ENCODE data around the gene CDYL2. TPM values are rescaled to one million over a fixed set of nuclear protein-coding genes. Genes with fewer than 3 reads are reported as not detected.

The CDYL2 gene
- total RNA-seq, 3 donors from 2014 or later, result 6.4 to 12.1 (median 10.7) TPM

- H3K9me3 ChIP-seq, result peaks cover 2 to 7% of the 10 kb centered on the region in 2 donors
- intact Hi-C loops (cut with DNase I; ENCODE audit: low total_unique reads), result no loop called here
- no peaks in the 10 kb centered on the region for H3K27me3 ChIP-seq
- H3K4me1 ChIP-seq, result no peaks in the 10 kb centered on the region
- TF ChIP-seq POLR2AphosphoS5 (IDR thresholded peaks at IDR 0.05) (no peak), POLR2A (IDR thresholded peaks at IDR 0.05) (no peak)
- TF ChIP-seq, protein P1, sequence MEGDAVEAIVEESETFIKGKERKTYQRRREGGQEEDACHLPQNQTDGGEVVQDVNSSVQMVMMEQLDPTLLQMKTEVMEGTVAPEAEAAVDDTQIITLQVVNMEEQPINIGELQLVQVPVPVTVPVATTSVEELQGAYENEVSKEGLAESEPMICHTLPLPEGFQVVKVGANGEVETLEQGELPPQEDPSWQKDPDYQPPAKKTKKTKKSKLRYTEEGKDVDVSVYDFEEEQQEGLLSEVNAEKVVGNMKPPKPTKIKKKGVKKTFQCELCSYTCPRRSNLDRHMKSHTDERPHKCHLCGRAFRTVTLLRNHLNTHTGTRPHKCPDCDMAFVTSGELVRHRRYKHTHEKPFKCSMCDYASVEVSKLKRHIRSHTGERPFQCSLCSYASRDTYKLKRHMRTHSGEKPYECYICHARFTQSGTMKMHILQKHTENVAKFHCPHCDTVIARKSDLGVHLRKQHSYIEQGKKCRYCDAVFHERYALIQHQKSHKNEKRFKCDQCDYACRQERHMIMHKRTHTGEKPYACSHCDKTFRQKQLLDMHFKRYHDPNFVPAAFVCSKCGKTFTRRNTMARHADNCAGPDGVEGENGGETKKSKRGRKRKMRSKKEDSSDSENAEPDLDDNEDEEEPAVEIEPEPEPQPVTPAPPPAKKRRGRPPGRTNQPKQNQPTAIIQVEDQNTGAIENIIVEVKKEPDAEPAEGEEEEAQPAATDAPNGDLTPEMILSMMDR (IDR thresholded peaks at IDR 0.05), result no peak
- no peaks in the 10 kb centered on the region for H3K36me3 ChIP-seq
- no peak overlapping the region for H3K4me3 ChIP-seq
- H3K27ac ChIP-seq, result no peak overlapping the region
- DNase-seq (ENCODE audit: low spot score in 2 of 2), result no peak
Measured at GRCh38 chr16:80573700-80574120, 230.7 kb downstream of the CDYL2 start.

DNA sequence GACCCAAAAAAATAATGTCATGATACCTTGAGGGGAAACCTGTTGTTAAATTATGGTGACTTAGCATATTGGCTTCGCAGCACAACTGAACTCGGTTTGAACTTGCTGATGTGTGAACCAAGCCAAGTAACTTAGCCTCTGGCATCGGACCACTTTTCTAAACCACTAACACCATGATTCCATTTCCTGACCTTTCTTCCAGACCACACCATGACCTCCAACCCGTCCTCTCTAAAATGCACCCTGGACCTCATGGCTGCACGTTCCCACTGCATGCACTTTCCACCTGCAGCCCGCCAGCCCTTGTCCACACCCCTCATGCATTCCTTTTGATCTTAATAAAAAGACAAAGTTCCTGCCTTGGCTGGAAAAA is 234.3 kb downstream of the CDYL2 start:
- no peak for DNase-seq (ENCODE audit: low spot score in 2 of 2)
- TF ChIP-seq, protein P1 (IDR thresholded peaks at IDR 0.05), result no peak
- TF ChIP-seq POLR2A (IDR thresholded peaks at IDR 0.05) (no peak), POLR2AphosphoS5 (IDR thresholded peaks at IDR 0.05) (no peak)
- no peaks in the 10 kb centered on the region for H3K27me3 ChIP-seq
- no peaks in the 10 kb centered on the region for H3K4me1 ChIP-seq
- H3K36me3 ChIP-seq, result no peaks in the 10 kb centered on the region
- H3K27ac ChIP-seq, result no peak overlapping the region
- intact Hi-C loops (cut with DNase I; ENCODE audit: low total_unique reads), result no loop called here
- H3K4me3 ChIP-seq, result no peak overlapping the region
- H3K9me3 ChIP-seq, result peaks cover 2 to 7% of the 10 kb centered on the region in 2 donors

GRCh38 chr16:80569440-80570105 is 234.8 kb downstream of the CDYL2 start:
- no peak overlapping the region for H3K4me3 ChIP-seq
- no peaks in the 10 kb centered on the region for H3K36me3 ChIP-seq
- peaks cover 2 to 7% of the 10 kb centered on the region in 2 donors for H3K9me3 ChIP-seq
- H3K4me1 ChIP-seq, result no peaks in the 10 kb centered on the region
- DNase-seq (ENCODE audit: low spot score in 2 of 2), result no peak
- no peaks in the 10 kb centered on the region for H3K27me3 ChIP-seq
- no peak overlapping the region for H3K27ac ChIP-seq
- TF ChIP-seq, protein P1 (IDR thresholded peaks at IDR 0.05), result no peak
- no peak for TF ChIP-seq POLR2AphosphoS5 (IDR thresholded peaks at IDR 0.05)
- TF ChIP-seq POLR2A (IDR thresholded peaks at IDR 0.05), result no peak
- intact Hi-C loops (cut with DNase I; ENCODE audit: low total_unique reads), result no loop called here

- Histone ChIP-seq H3K4me3 (no peak overlapping the region), H3K4me1 (no peaks in the 10 kb centered on the region), H3K9me3 (no peaks in the 10 kb centered on the region), H3K27me3 (no peaks in the 10 kb centered on the region), H3K36me3 (no peaks in the 10 kb centered on the region), H3K27ac (no peak overlapping the region)
- intact Hi-C loops (cut with DNase I; ENCODE audit: low total_unique reads), result no loop called here
- no peak for DNase-seq (ENCODE audit: low spot score in 2 of 2)
- no peak for TF ChIP-seq POLR2A (IDR thresholded peaks at IDR 0.05)
- TF ChIP-seq, protein P1 (IDR thresholded peaks at IDR 0.05), result no peak
- no peak for TF ChIP-seq POLR2AphosphoS5 (IDR thresholded peaks at IDR 0.05)
Measured at GRCh38 chr16:80564394-80564793, 240.0 kb downstream of the CDYL2 start.

DNA sequence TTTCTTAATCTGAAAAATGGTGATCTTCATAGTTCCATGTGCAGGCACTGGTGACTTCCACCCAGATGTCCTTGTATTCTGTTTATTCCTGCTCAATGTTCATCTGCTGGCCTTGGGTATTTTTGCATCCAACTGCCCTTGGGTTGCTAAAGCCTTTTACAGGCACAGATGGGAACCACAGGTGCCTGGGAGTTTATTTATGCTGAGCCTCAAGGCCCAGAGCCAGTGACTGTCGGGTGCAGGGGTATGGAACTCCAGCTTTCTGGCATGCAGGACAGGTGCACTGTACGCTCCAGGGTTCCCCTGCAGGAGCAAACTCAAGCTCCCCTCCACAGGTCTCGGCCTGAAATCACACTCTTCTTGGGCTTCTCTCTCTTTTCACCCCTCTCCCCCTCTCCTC is 241.3 kb downstream of the CDYL2 start:
- Histone ChIP-seq H3K4me1 (no peaks in the 10 kb centered on the region), H3K4me3 (no peak overlapping the region), H3K36me3 (no peaks in the 10 kb centered on the region), H3K9me3 (no peaks in the 10 kb centered on the region), H3K27ac (no peak overlapping the region), H3K27me3 (no peaks in the 10 kb centered on the region)
- TF ChIP-seq POLR2AphosphoS5 (IDR thresholded peaks at IDR 0.05) (no peak), POLR2A (IDR thresholded peaks at IDR 0.05) (no peak)
- TF ChIP-seq, protein P1 (IDR thresholded peaks at IDR 0.05), result no peak
- DNase-seq (ENCODE audit: low spot score in 2 of 2), result no peak
- intact Hi-C loops (cut with DNase I; ENCODE audit: low total_unique reads), result no loop called here
